K562 (cell line): ENCODE data around the gene CPLANE2. TPM values are rescaled to one million over a fixed set of nuclear protein-coding genes. Genes with fewer than 3 reads are reported as not detected.

Experiments used
- ATAC-seq: fragments of 200-7000 bp; cut with Tn5 transposase; 3 replicates; pipeline ENCODE4 v1.9.1; 2020; ENCODE audit warnings: moderate library complexity
- BruUV-seq: library from RNA; stranded (reverse); fragments of 400-500 nt; replicated peaks from 2 replicates; lab custom pipeline; 2021; lab: Mats Ljungman, UMichigan
- CTCF ChIA-PET: fragments of 300-600 bp; formaldehyde crosslinking; extraction: SDS; loops from one replicate; lab custom pipeline; 2021; ENCODE audit warnings: low intra/inter-chr PET ratio; lab: Yijun Ruan, JAX
- POLR2A ChIA-PET: fragments of 300-600, 350-650 bp; sonication (Branson Sonifier 250); formaldehyde crosslinking; extraction: SDS; loops from one replicate; lab custom pipeline; 2021; ENCODE audit warnings: antibody characterized with exemption, inconsistent platforms; lab: Yijun Ruan, JAX
- DNase-seq, 4 experiments: peaks; one replicate each; pipeline versions ENCODE4 v3.0.0 to v3.0.0-alpha.2; 2011 to 2018; ENCODE audit warnings: low spot score in 3 of 4, mixed read lengths in 3 of 4; ENCODE audit errors: extremely low read depth in 1 of 4
- FAIRE-seq: peaks from 2 replicates; lab custom pipeline; 2011; peaks lifted over from hg19 to GRCh38; lab: Jason Lieb, UNC
- H2AFZ ChIP-seq: 2 replicates; pipeline ENCODE4 v1.6.0; 2011; ENCODE audit warnings: low read depth, low read length, control low read depth, inconsistent platforms
- H3K27ac ChIP-seq: fragments of 200-600 bp; 3 replicates; pipeline ENCODE4 v1.8.0; 2011; ENCODE audit warnings: low read depth, mild to moderate bottlenecking, control low read depth, inconsistent platforms, low read length, moderate library complexity, mixed read lengths; ENCODE audit errors: extremely low read depth
- H3K27me3 ChIP-seq, 2 experiments: fragments of 300-600 bp in 1 of 2; 2 replicates in 1 of 2; 3 replicates in 1 of 2; pipeline versions ENCODE4 v1.6.0 to v1.8.0; 2011; ENCODE audit warnings: inconsistent platforms in 2 of 2, low read length in 2 of 2, mild to moderate bottlenecking in 1 of 2, mixed read lengths in 1 of 2, moderate library complexity in 1 of 2; ENCODE audit not compliant: control insufficient read depth in 2 of 2, insufficient read depth in 2 of 2
- H3K36me3 ChIP-seq: fragments of 300-600 bp; 3 replicates; pipeline ENCODE4 v1.8.0; 2011; ENCODE audit warnings: mild to moderate bottlenecking, low read length, inconsistent platforms; ENCODE audit not compliant: control insufficient read depth, insufficient read depth
- H3K4me1 ChIP-seq, 2 experiments: fragments of 200-600 bp in 1 of 2; replicated peaks in 1 of 2; 2 replicates in 1 of 2; 3 replicates in 1 of 2; pipeline versions ENCODE4 v1.5.1 to v1.8.0; 2011; ENCODE audit warnings: inconsistent platforms in 2 of 2, low read length in 2 of 2, mild to moderate bottlenecking in 1 of 2, mixed read lengths in 1 of 2, moderate library complexity in 1 of 2; ENCODE audit not compliant: control insufficient read depth in 2 of 2, insufficient read depth in 2 of 2
- H3K4me2 ChIP-seq: 2 replicates; pipeline ENCODE4 v1.6.1; 2011; ENCODE audit warnings: low read length, control low read depth, inconsistent platforms, mixed read lengths; ENCODE audit not compliant: insufficient read depth
- H3K4me3 ChIP-seq: fragments of 200-600 bp; sonication (generic), shearing (Covaris generic); 2 replicates; pipeline ENCODE4 v1.5.1; 2016; ENCODE audit warnings: control low read depth, inconsistent platforms
- H3K79me2 ChIP-seq: fragments of 200-600 bp; 3 replicates; pipeline ENCODE4 v1.8.0; 2011; ENCODE audit warnings: low read length, inconsistent platforms; ENCODE audit not compliant: control insufficient read depth, insufficient read depth
- H3K9ac ChIP-seq, 2 experiments: 2 replicates each; pipeline versions ENCODE4 v1.6.0 to v1.6.1; 2011; ENCODE audit warnings: low read depth in 2 of 2, low read length in 2 of 2, control low read depth in 1 of 2, inconsistent platforms in 1 of 2, mild to moderate bottlenecking in 1 of 2, mixed read lengths in 1 of 2; ENCODE audit not compliant: insufficient read depth in 1 of 2
- H3K9me1 ChIP-seq: one replicate; pipeline ENCODE4 v1.6.0; 2011; ENCODE audit warnings: inconsistent platforms, mild to moderate bottlenecking, low read length, moderate library complexity; ENCODE audit not compliant: control insufficient read depth, insufficient read depth
- H3K9me3 ChIP-seq: replicated peaks from 2 replicates; pipeline ENCODE4 v1.5.1; 2011; ENCODE audit warnings: low read depth, low read length, inconsistent platforms; ENCODE audit not compliant: control insufficient read depth, insufficient read depth
- H4K20me1 ChIP-seq: replicated peaks from 2 replicates; pipeline ENCODE4 v1.6.1; 2011; ENCODE audit warnings: low read length, inconsistent platforms, mixed read lengths; ENCODE audit not compliant: control insufficient read depth, insufficient read depth
- ATF1 ChIP-seq, 2 experiments: fragments of 450-650 bp in 1 of 2; IDR thresholded peaks; 2 replicates each; pipeline ENCODE4 v1.6.1; 2016; ENCODE audit warnings: missing compliant biosample characterization in 1 of 2, missing genetic modification characterization in 1 of 2
- ATF7 ChIP-seq: fragments of 450-650 bp; IDR thresholded peaks from 2 replicates; pipeline ENCODE4 v1.7.1; 2014; ENCODE audit warnings: mild to moderate bottlenecking, moderate library complexity
- E2F4 ChIP-seq: sonication (generic); formaldehyde crosslinking; IDR thresholded peaks from 2 replicates; pipeline ENCODE4 v1.8.0; 2022; ENCODE audit warnings: mild to moderate bottlenecking, low read depth, missing genetic modification reagents
- HMGN3 ChIP-seq: IDR thresholded peaks from 2 replicates; pipeline ENCODE4 v1.6.1; 2011; ENCODE audit warnings: borderline replicate concordance, low read depth, mild to moderate bottlenecking, mixed read lengths, low read length; ENCODE audit not compliant: insufficient read length; ENCODE audit errors: extremely low read depth
- KDM2B ChIP-seq: fragments of 250-450 bp; sonication (Bioruptor Pico); IDR thresholded peaks from 2 replicates; pipeline ENCODE4 v1.8.0; 2021; ENCODE audit warnings: mild to moderate bottlenecking, moderate library complexity
- PATZ1 ChIP-seq: fragments of 250-450 bp; sonication (Bioruptor Pico); IDR thresholded peaks from 2 replicates; pipeline ENCODE4 v1.5.0; 2020; ENCODE audit warnings: mild to moderate bottlenecking, borderline replicate concordance
- PHF21A ChIP-seq: fragments of 450-650 bp; IDR thresholded peaks from 2 replicates; pipeline ENCODE4 v1.6.1; 2017; ENCODE audit warnings: low read depth, borderline replicate concordance
- RBFOX2 ChIP-seq: fragments of 200-400 bp; formaldehyde crosslinking; IDR thresholded peaks from 2 replicates; pipeline ENCODE4 v1.6.1; 2017; ENCODE audit warnings: low read depth, mild to moderate bottlenecking, low read length, moderate library complexity
- RBM15 ChIP-seq: fragments of 200-400 bp; formaldehyde crosslinking; IDR thresholded peaks from 2 replicates; pipeline ENCODE4 v1.6.1; 2018; ENCODE audit warnings: mild to moderate bottlenecking, low read length, moderate library complexity; ENCODE audit not compliant: insufficient read depth
- RBM22 ChIP-seq: fragments of 200-400 bp; formaldehyde crosslinking; IDR thresholded peaks from 2 replicates; pipeline ENCODE4 v1.6.1; 2018; ENCODE audit warnings: low read length, low read depth; ENCODE audit not compliant: poor library complexity, severe bottlenecking
- SMARCA4 ChIP-seq: fragments of 450-650 bp; IDR thresholded peaks from 2 replicates; pipeline ENCODE4 v1.6.1; 2016
- SUPT5H ChIP-seq: fragments of 450-650 bp; IDR thresholded peaks from 2 replicates; pipeline ENCODE4 v1.6.1; 2016
- YY1 ChIP-seq, 3 experiments: IDR thresholded peaks; 2 replicates each; pipeline ENCODE4 v1.6.1; 2011; ENCODE audit warnings: low read length in 2 of 3, mild to moderate bottlenecking in 2 of 3, moderate library complexity in 2 of 3, borderline replicate concordance in 1 of 3, control low read depth in 1 of 3, low read depth in 1 of 3; ENCODE audit not compliant: insufficient read depth in 3 of 3, insufficient replicate concordance in 2 of 3, control insufficient read depth in 1 of 3, insufficient read length in 1 of 3; ENCODE audit errors: extremely low read depth in 1 of 3
- WGBS: fragments of 100-300 bp; shearing (Covaris generic); methylation state at CpG from one replicate; pipeline ENCODE4 v1.1.6; 2016; ENCODE audit warnings: low coverage, mixed read lengths; ENCODE audit not compliant: insufficient coverage; ENCODE audit errors: missing lambda C conversion rate; 5-methylcytosine and 5-hydroxymethylcytosine counted together
- in situ Hi-C: fragments of 300-500 bp; cut with MboI; formaldehyde crosslinking; loops from 4 replicates; pipeline ENCODE4 v1.15.0; 2018; ENCODE audit warnings: inconsistent platforms, mixed read lengths
- intact Hi-C: fragments of 100-400 bp; cut with micrococcal nuclease; formaldehyde crosslinking; loops from 2 replicates; pipeline ENCODE4 v1.14.2; 2022
- polyA plus RNA-seq, 8 experiments: library from polyadenylated mRNA; depleted of rRNA in 4 of 8; stranded (reverse) in 5 of 8; unstranded in 3 of 8; fragments of >200 nt; fragmentation: Nextera tagmentation in 2 of 8; fragmentation: Illumina TruSeq in 1 of 8; extraction: Ambion mirVana in 2 of 8; extraction: Trizol in 1 of 8; gene quantifications; 2 replicates each; pipeline versions ENCODE4 v1.2.1 to v1.2.3, GENCODE V29; 2011 to 2014; ENCODE audit warnings: inconsistent platforms in 1 of 8, missing spikeins in 1 of 8
- total RNA-seq, 7 experiments: library from RNA; depleted of rRNA in 6 of 7; stranded (reverse); fragments of >200 nt in 6 of 7; fragmentation: Illumina TruSeq in 2 of 7; extraction: Trizol in 2 of 7; gene quantifications; 2 replicates each; pipeline versions ENCODE4 v1.2.1 to v1.2.3, GENCODE V29; 2011 to 2021; ENCODE audit warnings: low replicate concordance in 1 of 7
- TF ChIP-seq, protein P1 (sequence below), 2 experiments: fragments of 450-650 bp in 1 of 2; sonication (generic) in 1 of 2; formaldehyde crosslinking in 1 of 2; IDR thresholded peaks in 1 of 2; conservative IDR thresholded peaks in 1 of 2; 2 replicates each; pipeline versions ENCODE4 v1.6.1 to v1.8.1; 2016 to 2023; ENCODE audit warnings: mild to moderate bottlenecking in 2 of 2, moderate library complexity in 2 of 2, inconsistent platforms in 1 of 2, missing genetic modification reagents in 1 of 2

Gene CPLANE2
- total and polyA plus RNA-seq, 9 of the 15 experiments (the other 6 are each of a cell fraction or from before 2014, with no cell fraction given), result 0.17 to 20.9 (median 8.1) TPM

DNA sequence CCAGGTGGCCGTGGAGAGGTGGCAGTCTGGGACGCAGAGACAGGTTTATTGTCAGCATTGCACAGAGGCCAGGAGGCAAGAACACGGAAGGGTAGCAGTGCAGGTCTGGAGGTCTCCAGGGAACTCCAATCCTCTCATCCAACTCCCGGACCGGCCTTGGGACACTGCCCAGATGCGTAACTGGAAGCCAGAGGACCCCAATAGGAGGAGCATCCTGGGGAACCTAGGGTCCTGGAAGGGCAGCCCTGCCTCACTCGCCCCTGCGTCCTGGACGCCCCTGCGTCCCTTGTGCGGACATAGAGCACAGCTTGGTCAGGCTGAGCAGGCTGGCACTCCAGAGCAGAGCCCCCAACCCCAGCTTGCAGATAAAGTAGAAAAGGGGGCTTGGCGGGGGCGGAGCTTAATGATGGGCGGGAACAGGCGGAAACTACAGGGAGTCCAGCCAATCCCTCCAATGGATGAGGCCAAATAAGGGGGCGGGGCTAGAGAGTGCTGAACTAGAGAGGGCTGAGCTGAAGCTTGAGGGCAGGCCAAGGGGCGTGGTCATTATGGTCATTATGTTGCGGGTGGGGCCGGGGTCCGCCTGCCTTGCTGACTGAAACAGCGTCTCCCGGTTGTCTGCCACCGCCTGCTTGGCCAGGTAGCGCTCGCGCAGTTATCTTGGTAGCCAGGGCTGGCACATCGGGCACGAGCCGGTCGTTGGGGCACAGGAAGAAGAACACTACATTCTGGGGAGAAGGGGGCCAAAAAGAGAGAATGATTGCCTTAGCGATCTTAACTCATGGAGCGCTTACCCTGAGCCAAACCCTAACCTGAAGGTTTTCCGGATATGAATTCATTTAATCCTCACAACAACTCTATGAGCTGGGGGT lies 20.9 kb downstream of the CPLANE2 start:
- BruUV-seq, result no TSS peak
- H3K9me1 ChIP-seq, result peaks cover 3% of the 10 kb centered on the region
- in situ Hi-C loops, result no loop called here
- H3K4me3 ChIP-seq, result peak overlapping the region; percentile 41
- H3K79me2 ChIP-seq, result no peaks in the 10 kb centered on the region
- intact Hi-C loops, result no loop called here
- peaks cover 15 to 33% of the 10 kb centered on the region in 2 experiments; a peak in 4 of 5 replicates for H3K4me1 ChIP-seq
- 11% methylated on average over 33 of the region's 33 CpGs for WGBS
- peak overlapping the region; percentile 55 to 87 for H3K9ac ChIP-seq
- H2AFZ ChIP-seq, result peak overlapping the region; percentile 94
- FAIRE-seq (peak; percentile 96), ATAC-seq (peak; percentile 93), DNase-seq (peak; percentile 95 to 99 (median 96))
- no peaks in the 10 kb centered on the region for H4K20me1 ChIP-seq
- H3K9me3 ChIP-seq, result no peaks in the 10 kb centered on the region
- ChIA-PET CTCF (no interaction called here), POLR2A (interaction anchor here (0.5 to 3.3 kb wide), 9 partner anchors 9 to 329 kb away, joined by 3 to 21 read pairs (median 4); partner anchors contain the start of gene CPLANE2)
- no peaks in the 10 kb centered on the region for H3K27me3 ChIP-seq
- no peaks in the 10 kb centered on the region for H3K36me3 ChIP-seq
- peak overlapping the region; percentile 4 for H3K27ac ChIP-seq
- peak overlapping the region; percentile 81 for H3K4me2 ChIP-seq
- TF ChIP-seq RBFOX2 (peak; percentile 50), ATF1 (CRISPR knock-in tag; IDR thresholded peaks at IDR 0.05) (no peak), ATF1 (tag; IDR thresholded peaks at IDR 0.05) (peak; percentile 46; the same call in 1 of the 2 replicates), RBM15 (no peak), SUPT5H (0 out of 2 replicates have a peak, but pooled peaks have one; percentile 50), SMARCA4 (0 out of 2 replicates have a peak, but pooled peaks have one; percentile 7), HMGN3 (peak; percentile 44), KDM2B (CRISPR knock-in tag) (0 out of 2 replicates have a peak, but pooled peaks have one; percentile 66), PHF21A (no peak), ATF7 (peak; percentile 60; the same call in 1 of the 2 replicates), RBM22 (no peak), PATZ1 (CRISPR knock-in tag) (no peak), E2F4 (CRISPR knock-in tag) (0 out of 2 replicates have a peak, but pooled peaks have one; percentile 17), YY1 (IDR thresholded peaks at IDR 0.05; ENCODE audit: borderline replicate concordance in 1 of 3, control insufficient read depth in 1 of 3, extremely low read depth in 1 of 3, insufficient read depth in 3 of 3, insufficient read length in 1 of 3, insufficient replicate concordance in 2 of 3, low read depth in 1 of 3, low read length in 2 of 3) (peak in 2 of 3 experiments; percentile 4 to 20)
- TF ChIP-seq, protein P1, sequence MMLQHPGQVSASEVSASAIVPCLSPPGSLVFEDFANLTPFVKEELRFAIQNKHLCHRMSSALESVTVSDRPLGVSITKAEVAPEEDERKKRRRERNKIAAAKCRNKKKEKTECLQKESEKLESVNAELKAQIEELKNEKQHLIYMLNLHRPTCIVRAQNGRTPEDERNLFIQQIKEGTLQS (IDR thresholded peaks at IDR 0.05), result no peak
- TF ChIP-seq, protein P1 (CRISPR knock-in tag; conservative IDR thresholded peaks at IDR 0.05), result peak; percentile 63; the same call in 1 of the 2 replicates
